Stimulated activated CD4-positive, alpha-beta T cell treated with anti-CD3 and anti-CD28 coated beads, Interleukin-4, amount 100 ng/mL, for 48 hours (primary cell): Measurements from ENCODE around the gene CMSS1.

Source experiments
- DNase-seq, 2 donors: peaks; one replicate each; pipeline ENCODE4 v3.0.0-alpha.2; 2020; ENCODE audit warnings: low read depth in 2 of 2

CMSS1 gene

GRCh38 chr3:99852851-99853250, 35.2 kb downstream of the CMSS1 start:
- no peak for DNase-seq

GRCh38 chr3:99854756-99855298, 37.2 kb downstream of the CMSS1 start:
- no peak for DNase-seq

- DNase-seq: no peak
Observed at GRCh38 chr3:99855900-99856299, 38.2 kb downstream of the CMSS1 start.

DNA sequence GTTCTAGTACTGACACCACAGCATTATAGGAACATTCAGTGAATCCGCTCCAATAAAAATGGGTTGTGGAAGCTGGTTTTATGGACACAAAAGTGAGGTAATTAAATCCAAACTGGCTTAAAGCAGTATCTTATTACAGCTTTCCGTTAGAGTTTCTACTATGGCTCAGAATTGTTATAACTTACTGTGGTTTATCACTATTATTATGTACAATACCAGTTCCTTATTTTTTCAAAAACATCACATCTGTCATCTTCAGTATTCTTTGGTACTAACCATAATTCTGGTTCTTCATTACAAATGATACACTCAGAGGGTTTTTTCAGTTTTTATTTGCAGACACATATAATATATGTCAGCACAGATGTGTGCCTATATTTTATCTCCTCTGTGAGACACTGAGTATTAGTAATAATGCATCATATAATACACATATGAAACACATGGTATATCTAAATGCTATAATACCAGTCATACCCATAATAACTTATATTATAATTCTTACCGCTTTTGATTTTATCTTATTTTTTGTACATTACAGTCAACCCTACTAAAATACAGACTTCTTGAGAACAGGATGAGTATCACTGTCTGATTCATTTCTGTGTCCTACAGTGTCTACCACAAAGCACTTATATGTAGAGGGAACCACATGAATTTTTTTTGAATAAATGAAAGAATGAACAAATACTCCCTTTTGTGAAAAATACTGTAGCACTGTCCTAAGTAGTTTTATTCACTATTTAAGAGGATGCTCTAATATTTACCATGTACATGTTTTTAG, 39.0 kb downstream of the CMSS1 start:
- DNase-seq: no peak

DNA sequence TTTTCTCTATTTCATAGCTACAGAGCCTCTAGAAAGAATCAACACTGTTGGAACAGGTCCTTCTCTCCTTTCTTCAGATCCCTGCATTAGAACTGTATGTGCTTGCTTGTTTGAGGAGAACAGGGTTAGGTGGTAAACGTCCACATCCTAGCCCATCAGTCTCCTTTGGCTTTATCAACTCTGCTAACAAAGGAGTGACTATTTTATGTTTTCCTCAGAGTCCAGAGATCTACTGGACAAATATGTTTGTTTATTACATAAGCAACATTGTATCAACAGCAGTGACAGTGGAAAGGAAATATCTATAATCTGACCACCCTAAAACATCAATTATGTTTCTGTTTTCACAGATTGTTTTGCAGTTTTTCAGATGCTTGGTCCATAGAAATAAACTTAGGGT, 39.6 kb downstream of the CMSS1 start:
- no peak for DNase-seq

DNA sequence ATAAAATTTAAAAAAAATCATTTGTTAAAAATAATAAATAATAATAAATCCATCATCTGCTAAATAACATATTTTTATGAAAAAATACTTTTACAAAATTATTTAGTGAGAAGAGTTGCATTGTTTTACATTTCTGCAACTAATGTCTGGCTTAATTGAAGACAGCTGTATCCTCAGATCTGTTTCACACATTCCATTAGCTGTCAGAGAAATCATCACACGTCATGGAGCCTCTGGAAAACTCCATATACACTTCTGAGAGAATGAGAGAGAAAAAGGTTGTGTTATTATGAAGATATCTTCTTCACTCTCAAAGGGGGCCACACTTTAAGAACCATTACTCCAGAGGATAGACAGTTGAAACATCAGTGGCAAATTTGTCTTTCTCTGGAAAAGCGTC, 40.8 kb downstream of the CMSS1 start:
- no peak for DNase-seq

DNA sequence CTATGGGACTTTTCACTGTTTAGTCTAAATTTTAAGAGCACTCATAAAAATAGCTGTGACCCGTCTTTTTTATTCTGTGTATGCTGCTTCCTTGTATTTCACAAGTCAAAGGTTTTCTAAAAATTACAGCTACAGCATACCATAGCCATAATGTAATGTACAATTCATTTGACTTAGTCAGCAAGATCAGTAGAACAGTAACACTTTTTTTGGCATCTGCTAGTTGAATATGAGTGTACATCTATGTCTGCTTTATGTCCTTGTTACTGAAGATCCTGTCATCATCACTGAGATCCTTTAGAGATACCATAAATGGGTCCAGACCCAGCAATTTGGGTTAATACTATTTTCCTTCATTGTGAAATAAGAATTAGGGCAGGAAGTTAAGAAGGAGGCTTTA, 42.2 kb downstream of the CMSS1 start:
- DNase-seq: no peak

GRCh38 chr3:99861216-99861615, 43.6 kb downstream of the CMSS1 start:
- DNase-seq: no peak

DNA sequence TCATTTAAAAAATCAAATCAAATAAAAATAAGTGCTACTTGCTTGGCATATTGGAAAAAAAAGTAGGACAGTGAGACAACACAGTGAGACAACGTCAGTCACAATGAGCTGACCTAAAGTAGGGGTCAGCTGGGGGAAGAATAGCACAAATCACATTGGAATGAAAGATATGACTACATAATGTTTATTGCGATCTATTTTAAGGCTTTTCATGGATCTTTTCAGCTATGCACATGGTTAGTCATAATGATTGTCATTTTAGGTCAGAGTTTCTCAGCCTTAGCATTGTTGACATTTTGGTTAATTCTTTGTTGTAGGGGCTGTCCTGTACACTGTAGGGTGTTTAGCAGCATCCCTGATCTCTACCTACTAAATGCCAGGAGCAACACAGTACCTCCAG, 44.5 kb downstream of the CMSS1 start:
- DNase-seq: no peak

DNA sequence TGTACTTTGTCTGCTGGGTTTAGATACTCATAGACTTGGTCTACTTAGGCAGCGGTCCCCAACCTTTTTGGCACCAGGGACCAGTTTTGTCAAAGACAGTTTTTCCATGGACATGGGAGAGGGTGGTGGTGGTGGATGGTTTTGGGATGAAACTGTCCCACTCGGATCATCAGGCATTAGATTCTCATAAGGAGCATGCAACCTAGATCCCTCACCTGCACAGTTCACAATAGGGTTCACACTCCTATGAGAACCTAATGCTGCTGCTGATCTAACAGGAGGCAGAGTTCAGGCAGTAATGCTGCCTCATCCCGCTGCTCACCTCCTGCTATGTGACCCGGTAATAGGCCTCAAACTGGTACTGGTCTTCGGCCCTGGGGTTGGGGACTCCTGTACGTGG, 45.3 kb downstream of the CMSS1 start:
- DNase-seq: no peak

DNA sequence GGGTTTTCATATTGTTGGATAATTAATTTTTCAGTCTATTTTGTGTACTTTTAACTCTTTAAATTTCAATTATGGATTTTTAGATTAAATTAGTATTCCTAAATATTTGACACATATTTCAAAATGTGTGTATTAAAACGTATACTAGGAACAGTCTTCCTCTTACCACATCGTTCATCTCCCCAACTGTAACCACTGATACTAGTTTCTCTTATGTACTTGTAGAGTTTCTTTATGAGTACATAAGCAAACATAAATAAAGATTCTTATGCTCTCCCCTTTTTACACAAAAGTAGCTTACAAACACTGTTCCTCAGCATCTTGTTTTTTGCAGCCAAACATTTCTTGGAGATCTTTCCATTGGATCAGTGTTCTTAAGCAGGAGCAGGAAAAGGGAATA, 45.9 kb downstream of the CMSS1 start:
- no peak for DNase-seq

GRCh38 chr3:99864289-99864688, 46.6 kb downstream of the CMSS1 start:
- DNase-seq: no peak

GRCh38 chr3:99865321-99865720, 47.7 kb downstream of the CMSS1 start:
- no peak for DNase-seq

DNA sequence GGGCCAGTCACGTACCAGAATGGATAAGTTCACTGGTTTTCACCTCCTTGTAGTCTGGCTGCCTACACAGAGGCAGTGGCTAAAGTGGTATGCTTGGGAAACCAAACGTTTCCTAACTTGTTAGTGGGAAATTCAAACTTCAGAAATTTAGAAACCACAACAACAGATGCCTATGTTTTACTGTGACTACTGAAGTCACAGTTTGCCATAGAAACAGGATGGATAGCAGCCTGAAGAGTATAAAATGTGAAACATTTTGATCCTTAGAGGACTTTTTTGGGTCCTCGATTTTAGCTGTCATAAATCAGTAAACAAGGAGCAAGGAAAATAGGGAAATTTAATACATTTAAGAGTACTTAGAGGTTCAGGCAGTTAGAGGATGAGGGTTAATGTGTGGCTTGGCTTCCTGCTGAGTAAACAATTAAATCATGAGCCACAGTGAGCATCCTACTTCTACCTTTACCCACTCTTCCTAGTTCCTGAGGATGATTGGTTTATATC, 48.6 kb downstream of the CMSS1 start:
- DNase-seq: no peak

DNA sequence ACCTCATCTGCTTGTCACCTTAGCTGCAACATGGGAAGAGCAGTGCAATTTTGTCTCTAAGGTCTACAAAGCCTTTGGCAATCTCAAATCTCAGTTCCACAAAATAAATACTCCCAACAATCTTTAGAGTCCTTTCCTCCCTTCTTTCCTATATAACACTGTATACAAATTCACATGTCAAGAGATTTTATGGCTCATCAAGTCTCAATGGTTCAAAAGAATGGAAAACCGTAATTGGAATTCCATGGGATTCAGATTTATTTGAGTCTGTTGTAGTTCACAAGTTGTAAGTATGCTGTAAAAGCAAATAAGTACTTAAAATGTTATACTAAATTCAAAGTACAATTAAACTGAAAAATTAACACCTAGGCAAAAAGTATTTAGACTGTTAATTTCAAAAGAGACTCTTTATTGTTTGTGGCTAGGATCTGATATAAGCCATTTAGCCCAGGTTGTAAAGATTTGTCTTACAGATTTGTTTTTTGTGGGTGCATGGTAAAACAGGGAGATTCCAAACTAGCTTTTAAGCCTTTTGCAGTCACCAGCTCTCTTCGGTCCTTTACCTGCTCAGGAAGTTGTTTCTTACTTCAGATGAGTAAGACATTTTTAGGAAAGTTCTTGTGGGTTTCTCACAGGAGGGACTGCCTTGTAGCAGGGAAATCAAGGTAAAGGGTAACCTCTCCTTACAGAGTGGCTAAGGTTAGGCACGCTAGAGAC, 50.1 kb downstream of the CMSS1 start:
- no peak for DNase-seq

DNA sequence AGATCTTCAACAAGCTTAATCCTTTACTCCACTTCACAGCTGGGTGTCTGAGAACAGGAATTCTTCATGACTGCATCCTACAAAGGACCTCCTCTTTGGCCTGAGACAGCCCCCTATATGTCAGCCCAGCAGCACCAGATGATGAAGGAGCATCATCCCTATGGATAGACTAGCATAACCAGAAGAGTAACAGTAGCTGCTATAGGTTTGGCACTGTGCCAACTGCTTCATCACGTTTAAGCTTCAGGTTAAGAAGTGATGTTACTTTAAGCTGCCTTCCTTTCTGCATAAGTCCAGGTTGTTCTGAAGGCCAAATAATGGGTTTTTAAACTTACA, 50.6 kb downstream of the CMSS1 start:
- peak in 1 of 2 donors; percentile 6 for DNase-seq

DNA sequence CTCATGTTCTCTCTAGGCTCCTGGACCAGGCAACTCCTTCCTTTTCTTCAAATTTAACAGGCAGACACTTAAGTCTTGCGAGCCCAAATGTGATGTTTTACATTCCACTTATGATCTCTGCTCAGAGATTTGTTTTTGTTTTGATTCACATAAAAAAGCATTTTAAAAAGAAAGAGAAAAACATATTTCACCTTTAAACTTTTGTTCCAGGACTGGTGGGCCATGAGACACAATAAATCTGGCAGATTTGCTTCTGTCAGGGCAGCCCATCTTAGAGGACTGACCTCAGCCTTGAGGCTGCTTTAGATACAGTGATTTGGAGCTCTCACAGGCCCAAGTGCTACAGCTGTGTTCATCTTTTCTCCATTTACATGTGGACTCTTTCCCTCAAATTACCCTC, 52.0 kb downstream of the CMSS1 start:
- no peak for DNase-seq

DNA sequence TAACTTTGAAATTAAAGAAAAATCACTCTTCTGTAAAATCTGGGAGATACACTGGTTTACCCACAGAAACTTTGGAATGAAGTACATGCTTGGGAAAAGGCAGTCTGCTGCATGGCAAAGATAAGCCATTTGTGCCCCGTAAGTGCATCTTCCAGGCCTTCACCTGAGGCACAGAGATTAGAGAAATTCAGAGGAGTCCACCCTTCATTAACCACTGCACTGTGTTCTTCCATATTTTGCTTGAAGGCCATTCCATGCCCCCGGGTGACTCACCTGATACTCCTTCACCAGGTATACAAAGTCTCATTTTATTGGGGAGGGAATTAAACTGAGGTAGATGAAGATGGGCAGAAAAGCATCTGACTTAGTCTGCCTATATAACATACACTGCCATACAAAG, 53.0 kb downstream of the CMSS1 start:
- no peak for DNase-seq

DNA sequence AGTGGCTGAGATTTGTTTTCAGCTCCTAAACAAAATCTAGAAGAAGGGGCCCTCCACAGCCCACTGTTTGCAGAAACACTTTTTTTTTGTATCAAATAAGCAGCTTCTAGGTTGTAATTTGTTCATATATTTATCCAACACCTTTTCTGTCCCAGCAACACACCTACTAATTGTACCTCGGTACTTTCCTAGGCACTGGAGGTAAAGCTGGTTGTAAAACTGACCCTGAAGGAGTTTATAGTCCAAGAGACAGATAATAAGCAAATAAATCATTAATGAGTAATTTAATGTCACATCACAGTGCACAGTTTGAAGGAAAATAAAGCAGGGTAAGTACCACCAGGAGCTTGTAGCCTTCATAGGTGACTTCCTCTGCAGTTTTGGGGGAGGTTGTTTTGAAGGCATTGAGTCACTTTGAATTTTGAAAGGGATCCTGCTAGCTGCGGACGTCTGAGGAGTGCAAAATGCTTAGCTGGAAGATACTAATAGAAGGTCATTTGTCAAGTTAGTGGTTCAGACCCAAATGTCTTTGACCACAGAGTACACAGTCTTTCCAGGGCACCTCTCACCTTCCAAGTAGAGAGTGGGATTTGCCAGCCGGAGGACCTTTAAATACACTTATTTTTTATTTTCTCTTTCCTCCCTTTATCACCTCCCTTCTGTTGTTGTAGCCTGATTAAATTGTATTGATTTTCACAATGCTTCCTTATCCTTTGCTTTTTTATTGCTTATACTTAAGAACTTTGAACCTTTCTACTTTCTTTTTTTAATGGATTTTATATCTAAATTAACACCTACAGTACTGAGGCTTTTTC, 53.8 kb downstream of the CMSS1 start:
- no peak for DNase-seq

- no peak for DNase-seq
Observed at GRCh38 chr3:99872923-99873254, 55.2 kb downstream of the CMSS1 start.

GRCh38 chr3:99873269-99874102, 55.8 kb downstream of the CMSS1 start:
- no peak for DNase-seq
